Cardiac muscle cell (in vitro differentiated cells and primary cell): ENCODE measurements around the gene CXXC1. TPM values are rescaled to one million over a fixed set of nuclear protein-coding genes. Genes with fewer than 3 reads are reported as not detected.
A peak's percentile ranks its signal among the peaks of the same experiment; 100 is the strongest.
"Not testable (repeated sequence)": the region's sequence is repeated elsewhere in the genome, so short reads cannot be mapped to it uniquely, and the experiment has no call there.

ENCODE experiments used
- DNase-seq, 2 donors: peaks; one replicate each; pipeline versions ENCODE4 v3.0.0 to v3.0.0-alpha.2; 2010 to 2017; ENCODE audit warnings: low read depth in 1 of 2, low spot score in 1 of 2
- H3K27ac ChIP-seq: fragments of 200-600 bp; sonication (generic); 2 replicates; pipeline ENCODE4 v1.5.1; 2016
- H3K27me3 ChIP-seq: fragments of 200-600 bp; sonication (generic); 2 replicates; pipeline ENCODE4 v1.6.0; 2016; ENCODE audit warnings: control low read depth
- H3K36me3 ChIP-seq: fragments of 200-600 bp; sonication (generic); 2 replicates; pipeline ENCODE4 v1.5.1; 2016; ENCODE audit warnings: control low read depth
- H3K4me1 ChIP-seq: fragments of 200-600 bp; sonication (generic); 2 replicates; pipeline ENCODE4 v1.8.1; 2017; ENCODE audit warnings: low read depth, mild to moderate bottlenecking, mixed run types
- H3K4me3 ChIP-seq: fragments of 200-600 bp; sonication (generic); 2 replicates; pipeline ENCODE4 v1.5.1; 2016; ENCODE audit warnings: mild to moderate bottlenecking
- H3K9me3 ChIP-seq: fragments of 200-600 bp; sonication (generic); 2 replicates; pipeline ENCODE4 v1.5.1; 2017; ENCODE audit warnings: low read depth, mild to moderate bottlenecking, control low read depth
- CTCF ChIP-seq: IDR thresholded peaks from 2 replicates; pipeline ENCODE4 v1.5.1; 2012; ENCODE audit warnings: low read depth, mild to moderate bottlenecking, low read length
- polyA plus RNA-seq: library from polyadenylated mRNA; unstranded; fragments of >200 nt; fragmentation: Nextera tagmentation; extraction: Ambion mirVana; gene quantifications from 2 replicates; pipeline ENCODE4 v1.2.1, GENCODE V29; 2016
- total RNA-seq: library from RNA; depleted of rRNA; stranded (reverse); fragments of >200 nt; gene quantifications from 2 replicates; pipeline ENCODE4 v1.2.3, GENCODE V29; 2016

Gene CXXC1
- total and polyA plus RNA-seq, 2 experiments from 2014 or later = 89.1 to 95.6 TPM

GRCh38 chr18:50266248-50266704 is 21.2 kb downstream of the CXXC1 start, which contains the start of gene CFAP53:
Gene CFAP53, minus strand, starts transcription at chr18:50266495. Its CDS starts 91 bp downstream, at chr18:50266404.
- peak within 1 kb of the TSS; percentile 57 for H3K4me3 ChIP-seq
- H3K9me3 ChIP-seq = no peaks in the 10 kb centered on the region
- H3K4me1 ChIP-seq = no peaks in the 10 kb centered on the region
- TF ChIP-seq CTCF = no peak
- peak; percentile 93 to 94 for DNase-seq
- H3K36me3 ChIP-seq = peaks cover 13% of the 10 kb centered on the region
- no peak within 1 kb of the TSS for H3K27ac ChIP-seq
- H3K27me3 ChIP-seq = no peaks in the 10 kb centered on the region

GRCh38 chr18:50262977-50263376 is 24.5 kb downstream of the CXXC1 start:
- TF ChIP-seq CTCF = no peak
- Histone ChIP-seq H3K9me3 (no peaks in the 10 kb centered on the region), H3K27me3 (no peaks in the 10 kb centered on the region), H3K27ac (no peak overlapping the region), H3K36me3 (no peaks in the 10 kb centered on the region), H3K4me1 (no peaks in the 10 kb centered on the region), H3K4me3 (no peak overlapping the region)
- no peak for DNase-seq

DNA sequence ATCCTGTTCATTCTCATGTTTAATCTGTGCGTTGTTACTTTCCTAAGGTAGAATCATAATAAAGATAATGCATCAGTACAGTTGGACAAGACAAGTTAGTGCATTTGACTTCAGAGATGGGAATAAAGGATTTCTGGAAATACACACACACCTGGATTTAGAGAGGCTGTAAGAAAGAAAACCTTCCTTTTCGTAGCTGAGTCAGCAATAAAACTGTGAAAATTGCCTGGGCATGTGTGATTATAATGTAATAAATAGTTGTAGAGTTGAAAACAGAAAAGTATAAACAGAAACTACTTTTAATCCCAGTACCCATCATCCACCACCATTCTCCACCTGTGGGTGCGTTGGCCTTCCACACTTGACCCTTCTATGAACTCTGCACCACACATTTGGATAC is 36.6 kb downstream of the CXXC1 start:
- Histone ChIP-seq H3K27ac (no peak overlapping the region), H3K4me1 (no peaks in the 10 kb centered on the region), H3K27me3 (no peaks in the 10 kb centered on the region), H3K9me3 (no peaks in the 10 kb centered on the region), H3K4me3 (no peak overlapping the region), H3K36me3 (no peaks in the 10 kb centered on the region)
- TF ChIP-seq CTCF = no peak
- DNase-seq = no peak

GRCh38 chr18:50249576-50249975 is 37.9 kb downstream of the CXXC1 start:
- no peak for DNase-seq
- Histone ChIP-seq H3K36me3 (no peaks in the 10 kb centered on the region), H3K4me1 (no peaks in the 10 kb centered on the region), H3K9me3 (no peaks in the 10 kb centered on the region), H3K4me3 (no peak overlapping the region), H3K27ac (no peak overlapping the region), H3K27me3 (no peaks in the 10 kb centered on the region)
- TF ChIP-seq CTCF = no peak

DNA sequence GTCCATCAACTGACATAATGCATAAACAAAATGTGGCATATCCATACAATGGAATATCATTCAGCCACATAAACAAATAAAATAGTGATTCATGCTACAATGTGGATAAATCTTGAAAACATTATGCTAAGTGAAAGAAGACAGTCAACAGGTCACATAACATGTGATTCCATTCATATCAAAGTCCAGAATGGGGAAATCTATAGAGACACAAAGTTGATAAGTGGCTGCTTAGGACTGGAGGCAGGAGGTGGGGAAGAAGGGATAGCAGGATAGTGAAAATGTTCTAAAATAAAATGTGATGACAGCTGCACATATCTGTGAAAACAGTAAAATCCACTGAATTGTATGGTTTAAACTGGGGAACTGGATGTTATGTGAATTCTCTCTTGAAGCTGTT is 39.9 kb downstream of the CXXC1 start:
- Histone ChIP-seq H3K36me3 (no peaks in the 10 kb centered on the region), H3K27ac (no peak overlapping the region), H3K27me3 (no peaks in the 10 kb centered on the region), H3K4me1 (no peaks in the 10 kb centered on the region), H3K4me3 (no peak overlapping the region), H3K9me3 (no peaks in the 10 kb centered on the region)
- TF ChIP-seq CTCF = no peak
- DNase-seq = no peak

DNA sequence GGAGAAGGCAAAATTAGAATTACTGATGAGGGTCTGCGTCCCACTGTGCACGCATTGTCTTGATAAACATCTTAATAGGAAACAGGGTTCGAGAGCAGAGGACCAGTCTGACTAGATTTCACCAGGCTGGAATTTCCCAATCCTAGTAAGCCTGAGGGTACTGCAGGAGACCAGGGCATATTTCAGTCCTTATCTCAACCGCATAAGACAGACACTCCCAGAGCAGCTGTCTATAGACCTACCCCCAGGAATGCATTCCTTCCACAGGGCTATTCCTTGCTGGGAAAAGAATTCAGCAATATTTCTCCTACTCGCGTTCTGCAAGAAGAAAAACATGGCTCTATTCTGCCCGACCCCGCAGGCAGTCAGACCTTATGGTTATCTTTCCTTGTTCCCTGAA is 45.7 kb downstream of the CXXC1 start:
- not testable (repeated sequence) for H3K27me3 ChIP-seq, H3K9me3 ChIP-seq, H3K4me1 ChIP-seq, H3K36me3 ChIP-seq, H3K27ac ChIP-seq, H3K4me3 ChIP-seq, DNase-seq
